NCI-H2196 treated with DMSO at 0.1 percent for 48 hours (cell line): ENCODE results near the gene APIP.

Source experiments
- DNase-seq: peaks from one replicate; lab custom pipeline; 2025; ENCODE audit not compliant: unreplicated experiment; lab: John Stamatoyannopoulos, UW

Gene APIP

DNA sequence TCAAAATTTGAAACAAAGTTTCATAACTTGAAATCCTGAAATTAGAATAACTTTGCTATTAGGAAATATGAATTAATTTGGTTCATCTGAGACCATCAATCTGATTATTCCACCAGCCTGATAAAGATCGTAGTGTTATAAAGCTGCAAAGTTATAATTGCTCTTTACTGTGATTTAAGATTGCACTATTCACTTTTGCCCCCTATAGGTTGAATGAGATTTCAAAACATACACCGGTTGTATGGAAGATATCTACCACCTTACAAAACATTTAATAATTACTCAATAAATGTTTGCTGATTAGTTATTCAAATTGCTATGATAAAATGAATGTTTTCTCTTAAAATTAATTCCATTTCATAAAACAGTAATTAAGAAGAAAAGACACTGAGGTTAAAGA lies 26.1 kb downstream of the APIP start:
- DNase-seq: no peak

DNA sequence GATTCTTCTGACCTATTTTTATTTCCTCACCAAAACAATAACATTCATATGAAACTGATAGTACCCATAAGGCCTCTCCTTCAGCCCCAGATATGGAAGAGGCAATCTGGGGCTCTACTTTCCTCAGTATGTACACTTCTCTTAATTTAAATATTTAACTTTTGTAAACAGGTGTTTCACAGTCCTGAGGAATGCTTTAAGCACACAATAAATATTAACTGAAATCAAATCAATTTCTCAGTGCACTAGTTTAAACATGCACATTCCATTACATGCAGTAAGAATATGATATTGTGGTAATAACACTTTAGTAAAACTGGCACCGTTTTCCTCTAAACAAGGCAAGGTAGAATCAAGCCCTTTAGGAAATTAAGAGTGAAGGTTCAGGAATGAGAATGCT lies 28.9 kb downstream of the APIP start:
- no peak for DNase-seq

DNA sequence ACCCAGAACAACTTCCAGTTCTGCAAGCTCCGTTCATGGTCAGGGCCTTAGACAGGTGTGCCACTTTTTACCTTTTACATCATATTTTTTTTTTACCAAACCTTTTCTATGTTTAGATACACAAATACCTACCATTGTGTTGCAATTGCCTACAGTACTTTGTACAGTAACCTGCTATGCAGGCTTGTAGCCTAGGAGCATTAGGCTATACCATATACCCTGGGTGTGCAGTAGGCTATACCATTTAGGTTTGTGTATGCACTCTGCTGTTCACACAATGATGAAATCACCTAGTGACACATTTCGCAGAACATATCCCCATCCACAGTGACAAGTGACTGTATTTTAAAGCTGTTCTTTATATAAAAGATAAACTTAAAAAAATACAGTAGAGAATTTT lies 29.6 kb downstream of the APIP start:
- no peak for DNase-seq

DNA sequence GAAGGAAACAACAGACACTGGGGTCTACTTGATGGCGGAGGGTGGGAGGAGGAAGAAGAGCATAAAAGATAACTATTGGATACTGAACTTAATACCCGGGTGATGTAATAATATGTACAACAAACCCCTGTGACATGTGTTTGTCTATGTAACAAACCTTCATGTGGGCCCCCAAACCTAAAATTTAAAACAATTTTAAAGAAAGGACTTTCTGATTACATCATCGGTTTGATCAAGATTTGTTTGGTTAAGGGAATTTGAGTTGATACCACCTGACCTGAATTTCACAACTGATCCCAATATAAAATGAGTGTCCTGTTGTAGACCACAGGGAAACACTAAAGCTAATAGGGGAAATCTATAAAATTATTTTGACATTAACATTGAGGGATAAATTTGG lies 34.3 kb downstream of the APIP start:
- DNase-seq: no peak

DNA sequence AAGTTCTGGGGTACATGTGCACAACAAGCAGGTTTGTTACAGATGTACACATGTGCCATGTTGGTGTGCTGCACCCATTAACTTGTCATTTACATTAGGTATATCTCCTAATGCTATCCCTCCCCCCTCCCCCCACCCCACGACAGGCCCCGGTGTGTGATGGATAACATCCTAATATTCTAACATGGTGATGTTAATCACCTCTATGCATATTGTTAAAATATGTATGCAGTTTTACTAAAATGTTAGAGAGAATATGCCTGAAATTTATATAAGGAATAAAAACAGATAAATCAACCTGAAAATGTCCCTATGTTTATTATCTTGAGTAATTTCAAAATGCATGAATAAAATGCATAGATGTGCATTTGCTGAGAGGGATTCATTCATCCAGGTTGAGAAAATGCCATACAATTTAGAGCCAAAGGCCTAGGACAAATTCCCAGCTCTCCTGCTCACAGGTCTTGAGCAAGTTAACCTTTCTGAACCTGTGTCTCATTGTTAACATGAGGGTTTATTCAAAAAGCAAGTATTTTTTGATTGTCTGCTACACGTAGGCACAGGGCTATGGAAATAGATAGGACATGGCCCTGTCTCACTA lies 38.7 kb downstream of the APIP start:
- DNase-seq: no peak

DNA sequence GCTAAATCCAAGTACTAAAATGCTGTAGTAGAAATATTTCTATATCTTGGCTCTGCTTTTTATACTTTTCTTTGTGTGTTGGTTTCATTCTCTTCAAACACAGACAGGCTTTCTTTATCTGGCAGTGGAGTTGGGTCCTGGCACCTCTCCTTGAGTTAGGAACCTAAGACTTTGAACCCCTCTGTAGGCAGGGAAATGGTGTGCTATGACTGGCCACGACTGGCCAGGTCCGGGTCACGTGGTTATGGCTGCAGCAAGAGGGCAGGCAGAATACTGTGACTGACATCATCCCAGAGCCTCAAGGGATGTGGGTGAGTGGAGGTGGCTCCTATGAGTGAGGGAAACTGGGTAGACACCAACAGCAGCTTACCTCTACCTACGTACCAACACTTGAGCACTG lies 42.0 kb downstream of the APIP start:
- no peak for DNase-seq

DNA sequence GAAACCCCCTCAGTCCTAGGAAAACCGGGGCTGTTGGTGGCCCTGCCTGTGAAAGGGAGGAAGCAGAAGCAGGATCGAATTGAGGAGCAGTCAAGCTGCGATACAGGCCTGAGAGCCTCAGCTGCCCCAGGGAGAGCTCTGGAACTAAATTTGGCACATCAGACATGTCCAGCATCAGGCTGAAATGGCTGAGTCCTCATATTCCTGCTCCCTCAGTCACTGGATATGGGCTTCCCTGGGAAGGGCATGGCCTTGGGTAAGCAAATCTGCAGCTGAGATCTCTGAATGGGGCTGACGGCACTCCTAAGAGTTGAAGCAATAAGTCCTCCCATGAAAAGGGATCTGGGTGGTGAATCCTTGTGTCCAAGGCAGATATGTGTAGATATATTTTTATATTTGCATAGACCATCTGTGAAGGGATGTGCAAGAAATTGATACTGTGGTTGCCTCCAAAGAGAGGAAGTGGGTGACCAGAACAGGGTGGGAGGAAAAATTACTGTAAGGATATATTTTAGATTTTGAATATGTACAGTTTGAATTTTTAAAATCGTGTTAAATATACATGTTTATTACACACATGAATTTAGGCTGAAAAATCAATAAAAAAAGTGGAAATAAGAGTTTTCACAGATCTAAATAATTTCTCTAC lies 45.5 kb downstream of the APIP start:
- DNase-seq: no peak

DNA sequence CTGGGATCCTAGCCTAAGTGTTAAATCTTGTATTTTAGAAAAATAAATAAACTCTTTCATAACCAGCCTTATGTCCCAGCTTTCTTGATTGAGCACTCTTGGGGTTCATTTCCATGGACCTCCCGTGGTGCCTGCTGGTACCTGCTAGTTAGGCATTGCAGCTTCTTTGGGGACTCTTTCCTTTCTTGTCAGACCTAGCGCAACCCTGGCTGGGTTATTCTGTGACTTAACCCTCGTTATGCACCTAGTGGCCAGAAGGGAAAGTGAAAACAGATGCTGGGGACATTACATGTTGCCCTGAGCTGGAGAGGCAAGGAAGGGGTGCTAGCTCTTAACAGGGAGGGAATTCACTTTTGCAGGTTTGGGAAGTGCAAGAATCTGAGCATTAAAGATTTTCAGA lies 46.8 kb downstream of the APIP start:
- DNase-seq: no peak

DNA sequence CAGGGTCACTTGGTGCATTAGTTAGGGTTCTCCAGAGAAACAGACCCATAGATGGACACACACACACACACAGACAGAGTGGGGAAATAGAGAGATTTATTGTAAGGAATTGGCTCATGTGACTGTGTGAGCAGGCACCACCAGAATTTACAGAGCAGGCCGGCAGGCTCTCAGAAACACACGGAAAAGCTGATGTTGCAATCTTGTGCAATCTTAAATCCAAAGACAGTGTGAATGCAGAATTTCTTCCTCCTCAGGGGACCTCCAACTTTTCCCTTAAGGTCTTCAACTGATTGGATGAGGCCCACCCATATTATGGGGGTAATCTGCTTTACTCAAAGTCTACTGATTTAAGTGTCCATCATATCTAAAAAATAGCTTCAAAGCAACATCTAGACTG lies 49.8 kb downstream of the APIP start:
- no peak for DNase-seq

DNA sequence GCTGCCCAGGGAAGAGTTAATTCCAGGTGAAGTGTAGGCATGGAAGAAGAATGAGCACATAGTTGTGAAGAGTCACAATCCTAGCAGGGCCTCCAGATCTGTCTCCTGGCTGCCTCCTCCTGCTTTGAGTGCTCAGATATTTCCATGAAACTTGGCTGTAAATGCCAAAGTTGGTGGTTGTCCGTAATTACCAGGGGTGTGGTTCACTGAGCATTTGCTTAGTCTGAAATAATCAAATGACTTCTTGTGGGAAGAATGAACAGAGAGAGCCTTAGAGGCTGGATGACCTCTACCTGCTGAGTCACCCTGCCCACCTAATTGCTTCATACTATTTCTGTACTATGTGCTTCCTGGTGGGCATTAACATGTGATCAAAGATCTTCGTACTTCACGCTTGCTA lies 50.9 kb downstream of the APIP start:
- no peak for DNase-seq

DNA sequence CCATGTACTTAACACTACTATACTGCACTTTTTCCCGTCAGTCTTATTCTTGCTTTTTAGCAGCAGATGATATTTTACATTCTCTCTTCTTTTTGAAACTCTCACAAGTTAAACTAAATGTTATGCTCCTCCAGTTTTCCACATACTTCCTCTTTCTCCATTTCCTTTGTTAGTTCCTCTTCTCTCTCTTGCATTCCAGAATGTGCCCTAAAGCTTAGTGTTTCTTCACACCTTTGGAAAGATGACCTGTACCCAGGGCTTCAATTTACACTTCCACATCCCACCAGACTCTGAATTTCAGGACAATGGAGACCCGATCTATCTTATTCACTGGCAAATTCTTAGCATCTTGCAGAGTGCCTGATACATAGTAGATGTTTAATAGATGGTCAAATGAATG lies 51.8 kb downstream of the APIP start:
- no peak for DNase-seq

DNA sequence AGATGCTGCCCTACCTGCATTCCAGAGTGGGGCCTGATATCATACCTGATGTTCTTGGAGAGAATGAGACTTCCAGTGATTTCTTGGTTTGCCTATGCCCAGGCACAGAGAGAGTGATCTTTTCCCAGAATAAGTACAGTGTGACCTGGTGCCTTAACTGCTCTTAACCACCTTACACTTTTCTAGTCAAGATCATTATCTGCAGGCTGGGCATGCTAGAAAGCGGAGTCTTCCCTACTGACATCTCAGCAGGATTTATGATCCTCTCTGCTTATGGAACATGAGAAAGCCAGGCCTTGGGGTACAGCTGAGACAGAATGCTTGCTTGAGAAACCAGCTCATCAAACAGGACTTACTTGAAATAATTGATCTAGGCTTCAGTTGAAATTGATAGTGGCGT lies 53.1 kb downstream of the APIP start:
- no peak for DNase-seq

DNA sequence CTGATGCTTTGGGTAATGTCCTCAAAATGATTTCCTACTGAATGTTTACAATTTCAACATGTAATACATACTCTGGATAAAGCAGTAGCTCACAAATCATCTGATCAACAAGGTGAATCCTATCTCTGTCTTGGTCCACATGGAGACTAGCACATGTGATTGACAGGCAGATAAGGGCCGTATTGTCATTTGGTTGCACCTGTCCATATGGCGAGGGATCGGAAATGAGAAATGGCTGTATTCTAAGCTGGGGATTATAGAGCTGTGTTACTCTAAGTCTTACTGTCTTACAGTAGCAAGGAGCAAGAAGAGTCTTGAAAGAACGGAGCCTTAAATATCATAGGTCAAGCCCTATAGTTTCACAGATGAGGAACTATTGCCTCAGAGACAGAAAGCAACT lies 55.7 kb downstream of the APIP start:
- no peak for DNase-seq

DNA sequence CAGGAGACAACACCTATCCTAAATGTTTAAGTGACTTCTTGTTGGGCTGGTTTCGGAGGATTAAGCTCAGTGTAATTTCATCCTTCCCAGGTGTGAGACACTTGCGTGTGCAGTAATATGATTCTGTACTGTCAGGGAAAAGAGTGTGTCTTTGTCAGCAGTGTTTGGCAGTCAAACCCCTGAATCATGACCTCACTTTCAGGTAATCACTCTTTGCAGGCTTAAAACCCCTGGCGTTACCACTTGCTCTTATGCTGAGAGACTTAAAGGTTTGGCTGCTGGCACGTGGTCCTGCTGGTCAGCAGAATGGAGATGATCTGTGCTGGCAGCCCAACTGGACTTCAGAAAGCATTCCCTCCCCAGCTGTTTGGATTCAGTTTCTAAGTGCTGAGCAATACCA lies 56.1 kb downstream of the APIP start:
- DNase-seq: peak; percentile 77

DNA sequence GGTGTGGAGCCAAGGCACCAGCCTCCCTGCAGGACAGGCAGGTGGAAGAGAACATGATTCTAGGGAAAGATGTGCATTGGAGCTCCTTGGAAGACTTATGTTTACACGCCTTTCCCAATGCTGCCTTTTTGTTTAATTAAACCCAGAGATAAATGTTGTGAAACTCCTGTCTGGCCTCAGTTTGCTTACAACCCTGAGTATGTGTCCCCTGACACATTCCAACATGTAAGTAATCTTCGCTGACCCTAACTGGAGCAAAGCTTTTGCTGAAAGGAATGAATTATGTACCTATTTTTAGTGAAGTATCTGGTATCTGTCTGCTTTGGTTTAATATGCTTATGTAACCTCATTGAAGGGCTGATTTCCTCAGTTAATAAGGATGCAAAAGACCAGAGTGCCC lies 56.7 kb downstream of the APIP start:
- DNase-seq: no peak

DNA sequence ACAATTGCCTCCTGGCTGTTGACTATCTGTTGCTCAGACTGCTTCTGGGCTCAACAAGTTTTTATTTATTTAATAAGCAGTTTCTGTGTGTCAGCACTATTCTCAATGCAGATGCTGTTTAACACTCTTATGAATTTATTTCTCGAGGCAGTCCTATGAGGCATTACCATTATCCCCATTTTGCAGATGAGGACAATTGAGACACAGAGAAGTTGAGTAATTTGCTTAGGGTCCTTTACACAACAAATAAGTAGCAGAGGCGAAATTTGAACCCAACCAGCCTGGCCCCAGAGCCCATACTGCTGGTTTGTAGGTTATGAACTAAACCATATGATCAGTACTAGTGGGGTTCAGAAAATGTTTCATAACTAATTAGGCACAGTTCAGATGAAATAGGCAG lies 58.7 kb downstream of the APIP start:
- no peak for DNase-seq

DNA sequence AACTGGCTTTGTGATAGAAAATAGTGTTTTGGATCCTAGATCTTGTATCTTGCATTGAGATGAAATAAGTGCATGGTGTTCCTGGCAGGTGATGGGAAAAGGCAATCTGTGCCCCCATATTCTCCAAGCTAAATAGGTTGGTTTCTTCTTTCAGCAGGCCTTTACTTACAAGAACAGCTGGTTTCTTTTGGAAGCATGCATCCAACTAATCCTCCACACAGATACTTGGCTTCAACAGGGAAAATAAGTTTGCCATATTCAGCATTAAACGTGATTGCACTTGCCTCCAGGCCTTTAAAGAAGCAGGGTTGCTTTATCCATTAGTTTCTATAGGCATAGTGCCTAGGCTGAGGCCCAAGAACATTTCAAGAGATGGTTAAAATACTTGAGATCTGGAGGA lies 59.9 kb downstream of the APIP start:
- DNase-seq: no peak

DNA sequence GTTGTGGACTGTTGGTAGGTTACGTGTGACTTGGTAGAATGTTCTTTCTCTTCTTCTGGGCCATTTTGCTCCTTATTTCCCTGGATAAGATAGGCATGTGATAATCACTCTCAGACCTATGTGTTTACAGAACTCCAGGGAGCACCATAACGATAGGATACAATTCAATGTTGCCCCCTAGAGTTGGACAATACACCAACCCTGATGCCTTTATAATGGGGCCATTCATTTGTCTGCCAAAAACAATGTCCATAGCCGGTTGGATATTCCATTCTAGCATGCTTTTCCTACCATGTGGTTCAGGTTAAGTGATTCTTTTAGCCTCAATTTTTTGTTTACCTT lies 60.5 kb downstream of the APIP start:
- no peak for DNase-seq

DNA sequence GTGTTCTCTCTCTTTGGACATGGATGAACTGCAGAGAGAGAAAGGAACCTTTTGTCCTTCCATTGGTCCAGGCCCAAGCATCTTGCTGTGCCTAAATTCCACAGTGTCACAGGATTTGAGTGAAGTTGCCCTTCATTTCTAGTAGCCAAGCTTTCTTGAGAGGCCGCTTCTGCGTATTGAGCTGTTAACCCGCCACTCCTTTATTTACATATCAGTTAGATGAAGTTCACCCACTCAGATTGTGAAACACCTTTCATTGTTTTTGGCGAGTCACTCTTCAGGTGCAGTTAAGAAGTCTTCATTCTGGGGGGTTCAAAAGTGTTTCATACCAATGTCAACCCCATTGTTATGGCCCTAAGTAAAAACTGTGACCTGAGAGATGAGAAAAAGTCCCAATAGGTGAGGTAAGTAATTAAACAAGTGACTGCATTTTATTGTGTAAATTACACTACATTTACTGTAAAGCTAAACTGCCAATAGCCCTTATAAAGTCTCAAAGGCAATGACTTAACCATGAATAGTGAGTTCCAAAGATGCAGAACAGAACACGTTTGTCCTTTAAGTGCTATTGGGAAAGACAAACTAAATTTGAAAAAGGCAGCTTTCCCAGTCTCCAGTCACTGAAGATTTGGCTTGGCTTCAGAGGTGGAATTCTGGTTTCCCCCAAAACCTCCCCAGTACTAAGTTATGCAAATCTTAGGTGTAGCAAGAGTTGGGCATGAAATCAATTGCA lies 61.0 kb downstream of the APIP start:
- no peak for DNase-seq

DNA sequence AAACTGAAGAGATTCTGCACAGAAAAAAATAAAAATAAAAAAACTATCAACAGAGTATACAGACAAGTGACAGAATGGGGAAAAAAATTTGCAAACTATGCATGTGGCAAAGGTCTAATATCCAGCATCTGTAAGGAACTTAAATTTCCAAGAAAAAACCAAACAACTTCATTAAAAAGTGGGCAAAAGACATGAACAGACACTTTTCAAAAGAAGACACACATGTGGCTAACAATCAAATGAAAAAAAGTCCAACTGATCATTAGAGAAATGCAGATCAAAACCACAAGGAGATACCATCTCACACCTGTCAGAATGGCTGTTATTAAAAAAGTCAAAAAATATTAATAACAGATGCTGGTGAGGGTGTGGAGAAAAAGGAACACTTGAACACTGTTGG lies 64.3 kb downstream of the APIP start:
- no peak for DNase-seq

DNA sequence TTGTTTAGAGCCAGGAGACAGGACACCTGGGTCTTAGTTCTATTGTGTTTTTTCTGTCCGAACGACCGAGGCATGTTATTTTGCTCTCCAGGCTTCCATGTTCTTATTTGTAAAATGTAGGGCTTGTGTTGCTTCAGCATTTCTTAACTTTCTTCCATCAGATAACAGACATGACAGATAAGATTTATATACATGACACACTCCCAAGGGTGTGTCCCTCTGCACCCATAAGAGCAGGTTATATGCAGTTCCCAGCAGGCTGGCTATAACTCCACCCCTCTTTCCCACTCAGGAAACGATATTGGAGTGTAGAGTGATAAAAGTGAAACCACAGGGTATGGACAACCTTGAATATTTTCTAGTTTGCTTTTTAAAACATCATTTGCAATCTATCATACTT lies 65.8 kb downstream of the APIP start:
- DNase-seq: no peak

DNA sequence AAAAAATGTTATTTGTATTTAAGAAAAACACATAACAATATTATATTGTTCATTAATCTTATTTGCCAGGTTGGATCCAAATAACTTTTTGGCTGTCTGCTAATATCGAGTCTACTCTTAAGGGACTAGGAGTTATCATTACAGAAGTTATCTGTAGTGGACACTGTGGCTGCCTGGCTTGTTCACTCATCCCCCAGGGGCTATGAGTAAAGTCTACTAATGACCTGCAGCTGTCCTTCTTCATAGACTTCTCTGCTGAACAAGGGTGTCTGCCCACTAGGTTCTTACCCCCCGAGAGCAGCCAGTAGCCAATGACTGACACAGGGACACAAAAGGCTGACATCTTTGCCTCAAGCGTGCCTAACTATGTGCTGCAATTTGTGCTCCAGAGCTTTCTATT lies 69.7 kb downstream of the APIP start:
- DNase-seq: no peak
